Activated CD8-positive, alpha-beta memory T cell treated with anti-CD3 and anti-CD28 coated beads, Interleukin-2, amount 10 ng/mL, durations not matched to agents 7 days and 5 days (primary cell): ENCODE measurements around the gene DAB1. TPM values are rescaled to one million over a fixed set of nuclear protein-coding genes. Genes with fewer than 3 reads are reported as not detected.

Experiments used
- ATAC-seq: fragments of 150-1000 bp; cut with Tn5 transposase; one replicate; pipeline ENCODE4 v1.10.0; 2021; ENCODE audit warnings: moderate library complexity
- CTCF ChIA-PET: fragments of 350-600 bp; sonication (Branson Sonifier 250); formaldehyde crosslinking; loops from one replicate; lab custom pipeline; 2021; ENCODE audit warnings: antibody characterized with exemption; lab: Charles Lee
- DNase-seq: peaks from one replicate; pipeline ENCODE4 v3.0.0-alpha.2; 2020
- H3K27ac Mint-ChIP-seq: one replicate; pipeline ENCODE4 v1.8.0; 2021; ENCODE audit warnings: mild to moderate bottlenecking, mixed read lengths
- H3K27me3 Mint-ChIP-seq: one replicate; pipeline ENCODE4 v1.8.0; 2021; ENCODE audit warnings: mixed read lengths
- H3K36me3 Mint-ChIP-seq: one replicate; pipeline ENCODE4 v1.8.0; 2021; ENCODE audit warnings: mild to moderate bottlenecking, mixed read lengths
- H3K4me1 Mint-ChIP-seq: one replicate; pipeline ENCODE4 v1.8.0; 2021; ENCODE audit warnings: mixed read lengths
- H3K4me3 Mint-ChIP-seq: one replicate; pipeline ENCODE4 v1.8.0; 2021; ENCODE audit warnings: mild to moderate bottlenecking, moderate library complexity, mixed read lengths
- H3K9me3 Mint-ChIP-seq: one replicate; pipeline ENCODE4 v1.8.0; 2022; ENCODE audit warnings: low read depth, mixed read lengths
- total RNA-seq, 2 experiments: library from RNA; stranded (reverse); gene quantifications; one replicate each; pipeline ENCODE4 v1.2.3, GENCODE V29; 2021

DAB1 gene
- total RNA-seq, 2 experiments from 2014 or later, result 0.15 TPM; not detected in 1

DNA sequence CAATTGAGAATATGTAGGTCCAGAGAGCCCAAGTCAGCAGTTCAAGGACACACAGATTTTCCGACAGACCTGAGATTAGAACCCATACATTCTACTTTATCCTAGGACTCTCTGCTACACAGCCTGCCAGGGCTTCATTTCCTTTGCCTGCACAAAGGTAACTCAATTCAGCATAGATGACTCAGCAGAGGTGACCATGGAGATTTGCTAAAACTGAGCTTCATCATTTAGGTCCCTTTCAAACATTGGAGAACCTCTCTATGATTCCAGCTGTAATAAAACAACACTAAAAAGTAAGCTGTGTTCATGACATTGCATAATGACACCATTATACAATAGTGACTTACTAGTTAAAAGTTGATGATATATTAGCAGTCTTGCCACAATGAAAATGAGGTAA, 22.2 kb downstream of the DAB1 start:
- Mint-ChIP-seq H3K36me3 (no peaks in the 10 kb centered on the region), H3K4me1 (no peaks in the 10 kb centered on the region), H3K27me3 (no peaks in the 10 kb centered on the region), H3K27ac (no peak overlapping the region), H3K4me3 (no peak overlapping the region), H3K9me3 (no peaks in the 10 kb centered on the region)
- no peak for DNase-seq
- no peak for ATAC-seq
- CTCF ChIA-PET, result no interaction called here

DNA sequence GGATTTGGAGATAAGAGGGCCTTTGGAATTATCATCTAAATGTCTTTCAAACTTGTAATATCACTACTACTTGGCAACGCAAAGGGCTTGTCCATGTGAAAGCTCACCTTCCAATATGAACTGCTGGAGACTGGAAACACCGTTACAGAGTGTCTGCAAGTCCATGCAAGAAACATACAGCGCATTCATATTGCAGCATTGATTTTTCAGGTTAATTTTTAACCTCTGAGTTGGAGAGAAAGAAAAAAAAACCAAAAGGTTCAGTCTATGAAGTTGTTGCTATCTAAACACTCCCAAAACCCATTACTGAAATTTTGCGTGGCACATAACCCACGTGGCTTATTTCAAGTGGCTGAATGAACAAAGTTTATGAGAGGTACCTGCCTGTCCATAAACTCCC, 23.8 kb downstream of the DAB1 start:
- no peak overlapping the region for H3K27ac Mint-ChIP-seq
- H3K36me3 Mint-ChIP-seq, result no peaks in the 10 kb centered on the region
- CTCF ChIA-PET, result no interaction called here

DNA sequence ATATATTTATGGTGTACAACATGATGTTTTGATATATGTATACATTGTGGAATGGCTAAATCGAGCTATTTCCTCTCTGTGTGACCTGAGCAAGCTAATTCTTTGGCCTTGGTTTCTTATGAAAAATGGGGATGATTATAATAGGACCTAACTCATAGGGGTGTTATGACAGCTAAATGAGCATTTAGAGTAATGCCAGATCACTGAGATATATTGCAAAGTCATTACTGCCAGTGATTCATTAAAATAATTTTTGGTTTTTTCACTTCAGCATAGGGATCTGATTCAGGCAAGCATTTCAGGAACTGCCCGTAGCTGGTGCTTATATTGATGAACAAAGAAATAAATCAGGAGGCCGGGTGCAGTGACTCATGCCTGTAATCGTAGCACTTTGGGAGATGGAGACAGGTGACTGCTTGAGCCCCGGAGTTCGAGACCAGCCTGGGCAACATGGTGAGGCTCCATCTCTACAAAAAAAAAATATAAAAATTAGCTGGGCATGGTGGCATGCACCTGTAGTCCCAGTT, 30.7 kb downstream of the DAB1 start:
- Mint-ChIP-seq H3K27ac (no peak overlapping the region), H3K27me3 (no peaks in the 10 kb centered on the region), H3K9me3 (no peaks in the 10 kb centered on the region), H3K4me3 (no peak overlapping the region), H3K4me1 (no peaks in the 10 kb centered on the region), H3K36me3 (no peaks in the 10 kb centered on the region)
- ATAC-seq (no peak), DNase-seq (no peak)
- CTCF ChIA-PET, result no interaction called here

More for the DNA sequence above, 23.8 kb downstream of the DAB1 start:
- H3K27me3 Mint-ChIP-seq, result no peaks in the 10 kb centered on the region
- H3K9me3 Mint-ChIP-seq, result no peaks in the 10 kb centered on the region
- H3K4me1 Mint-ChIP-seq, result no peaks in the 10 kb centered on the region
- no peak overlapping the region for H3K4me3 Mint-ChIP-seq
- ATAC-seq, result no peak
- no peak for DNase-seq

GRCh38 chr1:57385336-57385735, 38.5 kb downstream of the DAB1 start:
- Mint-ChIP-seq H3K9me3 (peaks cover 5% of the 10 kb centered on the region), H3K4me1 (no peaks in the 10 kb centered on the region), H3K36me3 (no peaks in the 10 kb centered on the region), H3K27ac (no peak overlapping the region), H3K27me3 (no peaks in the 10 kb centered on the region), H3K4me3 (no peak overlapping the region)
- ATAC-seq (no peak), DNase-seq (no peak)
- CTCF ChIA-PET, result no interaction called here

DNA sequence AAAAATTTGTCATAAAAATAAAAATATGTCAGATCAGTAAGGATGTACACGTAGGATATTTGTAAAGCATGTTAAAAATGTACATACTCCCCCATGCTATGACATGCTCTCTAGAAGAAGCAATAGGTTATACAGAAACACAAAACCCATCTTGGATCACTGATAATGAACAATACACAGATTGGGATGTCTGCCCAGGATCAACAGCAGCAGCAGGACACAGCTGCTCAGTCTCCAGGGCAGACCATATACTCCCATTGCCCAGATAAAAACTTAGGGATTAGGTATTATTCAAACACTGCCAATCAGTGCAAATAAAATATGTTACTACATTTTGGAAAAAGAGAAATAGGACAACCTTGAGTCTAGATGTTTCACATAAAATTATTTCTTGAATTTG, 39.0 kb downstream of the DAB1 start:
- H3K27ac Mint-ChIP-seq, result no peak overlapping the region
- no peaks in the 10 kb centered on the region for H3K36me3 Mint-ChIP-seq
- H3K4me3 Mint-ChIP-seq, result no peak overlapping the region
- H3K9me3 Mint-ChIP-seq, result peaks cover 5% of the 10 kb centered on the region
- no peaks in the 10 kb centered on the region for H3K27me3 Mint-ChIP-seq
- H3K4me1 Mint-ChIP-seq, result no peaks in the 10 kb centered on the region
- CTCF ChIA-PET, result no interaction called here
- ATAC-seq (no peak), DNase-seq (no peak)

DNA sequence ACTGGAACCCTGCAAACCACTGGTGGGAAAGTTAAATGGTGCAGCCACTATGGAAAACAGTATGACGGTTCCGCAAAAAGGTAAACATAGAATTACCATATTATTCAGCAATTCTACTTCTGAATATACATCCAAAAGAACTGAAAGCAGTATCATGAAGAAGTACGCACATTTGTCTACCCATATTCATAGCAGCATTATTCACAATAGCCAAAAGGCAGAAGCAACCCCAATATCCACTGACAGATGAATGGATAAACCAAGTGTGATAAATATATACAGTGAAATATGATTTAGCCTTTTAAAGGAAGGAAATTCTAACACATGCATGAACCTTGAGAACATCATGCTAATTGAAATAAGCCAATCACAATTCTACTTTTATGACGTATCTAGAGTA, 39.6 kb downstream of the DAB1 start:
- Mint-ChIP-seq H3K4me3 (no peak overlapping the region), H3K9me3 (peaks cover 5% of the 10 kb centered on the region), H3K27me3 (no peaks in the 10 kb centered on the region), H3K36me3 (no peaks in the 10 kb centered on the region), H3K27ac (no peak overlapping the region), H3K4me1 (no peaks in the 10 kb centered on the region)
- no peak for DNase-seq
- ATAC-seq, result no peak
- CTCF ChIA-PET, result no interaction called here

GRCh38 chr1:57381871-57382270, 42.0 kb downstream of the DAB1 start:
- Mint-ChIP-seq H3K9me3 (peaks cover 5% of the 10 kb centered on the region), H3K27ac (no peak overlapping the region), H3K27me3 (no peaks in the 10 kb centered on the region), H3K4me3 (no peak overlapping the region), H3K4me1 (no peaks in the 10 kb centered on the region), H3K36me3 (no peaks in the 10 kb centered on the region)
- DNase-seq, result no peak
- ATAC-seq, result no peak
- CTCF ChIA-PET, result no interaction called here

GRCh38 chr1:57381426-57381825, 42.4 kb downstream of the DAB1 start:
- DNase-seq, result no peak
- Mint-ChIP-seq H3K27me3 (no peaks in the 10 kb centered on the region), H3K36me3 (no peaks in the 10 kb centered on the region), H3K4me1 (no peaks in the 10 kb centered on the region), H3K27ac (no peak overlapping the region), H3K4me3 (no peak overlapping the region), H3K9me3 (peaks cover 5% of the 10 kb centered on the region)
- no peak for ATAC-seq
- CTCF ChIA-PET, result no interaction called here

DNA sequence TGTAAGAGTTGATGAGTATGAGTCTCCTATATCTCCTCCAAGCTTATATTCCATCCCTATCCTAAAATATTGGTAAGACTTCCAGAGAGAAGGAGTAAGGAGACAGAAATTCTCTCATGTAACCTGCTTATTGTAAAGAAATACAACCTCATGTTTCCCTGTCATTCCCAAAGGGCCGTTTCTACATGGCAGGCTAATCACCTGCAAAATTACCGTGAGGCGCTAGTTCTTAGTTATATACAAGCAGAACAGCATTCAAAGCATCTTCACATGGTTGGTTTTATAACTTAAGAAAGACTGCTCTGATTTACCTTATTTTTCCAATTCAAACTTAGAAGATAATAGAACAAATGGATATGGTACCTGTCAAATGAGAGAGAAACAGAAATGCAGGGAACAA, 42.9 kb downstream of the DAB1 start:
- Mint-ChIP-seq H3K9me3 (peaks cover 5% of the 10 kb centered on the region), H3K4me3 (no peak overlapping the region), H3K27ac (no peak overlapping the region), H3K36me3 (no peaks in the 10 kb centered on the region), H3K27me3 (no peaks in the 10 kb centered on the region), H3K4me1 (no peaks in the 10 kb centered on the region)
- CTCF ChIA-PET, result no interaction called here
- ATAC-seq (no peak), DNase-seq (no peak)

DNA sequence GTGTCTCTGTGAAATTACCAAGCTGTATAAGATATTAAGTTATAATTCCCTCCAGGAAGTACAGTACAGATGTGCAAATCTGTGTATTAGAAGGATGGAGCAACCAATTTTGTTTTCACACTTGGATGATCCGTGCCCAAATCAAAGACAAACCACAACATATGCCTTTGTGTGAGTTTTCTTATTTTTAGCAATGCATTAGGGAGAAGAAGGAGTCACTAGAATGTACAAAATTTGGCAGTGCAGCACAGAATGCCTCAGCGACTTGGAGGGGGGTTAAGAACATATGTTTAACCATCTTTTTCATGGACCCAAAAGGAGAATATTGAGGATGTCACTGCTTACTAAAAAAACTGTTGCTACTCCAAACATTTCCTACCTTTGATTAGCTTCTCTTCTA, 45.3 kb downstream of the DAB1 start:
- DNase-seq (no peak), ATAC-seq (no peak)
- CTCF ChIA-PET, result no interaction called here
- Mint-ChIP-seq H3K4me1 (no peaks in the 10 kb centered on the region), H3K4me3 (no peak overlapping the region), H3K9me3 (no peaks in the 10 kb centered on the region), H3K27me3 (no peaks in the 10 kb centered on the region), H3K27ac (no peak overlapping the region), H3K36me3 (no peaks in the 10 kb centered on the region)

- no peaks in the 10 kb centered on the region for H3K36me3 Mint-ChIP-seq
- CTCF ChIA-PET, result no interaction called here
- no peaks in the 10 kb centered on the region for H3K9me3 Mint-ChIP-seq
- no peak overlapping the region for H3K27ac Mint-ChIP-seq
- no peak overlapping the region for H3K4me3 Mint-ChIP-seq
- ATAC-seq (no peak), DNase-seq (no peak)
- H3K27me3 Mint-ChIP-seq, result no peaks in the 10 kb centered on the region
- H3K4me1 Mint-ChIP-seq, result no peaks in the 10 kb centered on the region
Measured at GRCh38 chr1:57377339-57378139, 46.3 kb downstream of the DAB1 start.

- no peak for DNase-seq
- no peaks in the 10 kb centered on the region for H3K27me3 Mint-ChIP-seq
- H3K27ac Mint-ChIP-seq, result no peak overlapping the region
- H3K4me1 Mint-ChIP-seq, result no peaks in the 10 kb centered on the region
- CTCF ChIA-PET, result no interaction called here
- ATAC-seq, result no peak
- H3K9me3 Mint-ChIP-seq, result no peaks in the 10 kb centered on the region
- H3K4me3 Mint-ChIP-seq, result no peak overlapping the region
- H3K36me3 Mint-ChIP-seq, result no peaks in the 10 kb centered on the region
Measured at GRCh38 chr1:57376041-57376440, 47.8 kb downstream of the DAB1 start.

- Mint-ChIP-seq H3K4me3 (no peak overlapping the region), H3K9me3 (peaks cover 4% of the 10 kb centered on the region), H3K36me3 (peaks cover 1% of the 10 kb centered on the region), H3K27ac (no peak overlapping the region), H3K4me1 (no peaks in the 10 kb centered on the region), H3K27me3 (no peaks in the 10 kb centered on the region)
- CTCF ChIA-PET, result no interaction called here
- DNase-seq, result no peak
- no peak for ATAC-seq
Measured at GRCh38 chr1:57369889-57370288, 54.0 kb downstream of the DAB1 start.

GRCh38 chr1:57367945-57368344, 55.9 kb downstream of the DAB1 start:
- peaks cover 1% of the 10 kb centered on the region for H3K36me3 Mint-ChIP-seq

More at GRCh38 chr1:57367945-57368344, 55.9 kb downstream of the DAB1 start:
- no peak overlapping the region for H3K4me3 Mint-ChIP-seq
- DNase-seq (no peak), ATAC-seq (no peak)
- no peaks in the 10 kb centered on the region for H3K27me3 Mint-ChIP-seq
- peaks cover 4% of the 10 kb centered on the region for H3K9me3 Mint-ChIP-seq
- H3K27ac Mint-ChIP-seq, result no peak overlapping the region
- H3K4me1 Mint-ChIP-seq, result no peaks in the 10 kb centered on the region
- CTCF ChIA-PET, result no interaction called here
